Effector memory CD4-positive, alpha-beta T cell (primary cell): Measurements from ENCODE around the gene ZSCAN32.

Source experiments
- DNase-seq, 3 donors: peaks; one replicate each; pipeline ENCODE4 v3.0.0-alpha.2; 2020
- H3K27ac ChIP-seq: 2 replicates; pipeline ENCODE4 v1.7.0; 2013; ENCODE audit warnings: mild to moderate bottlenecking, low read length, moderate library complexity; ENCODE audit not compliant: insufficient read depth, poor library complexity, severe bottlenecking
- H3K27me3 ChIP-seq: replicated peaks from 2 replicates; pipeline ENCODE4 v1.7.0; 2013; ENCODE audit warnings: mild to moderate bottlenecking, low read length; ENCODE audit not compliant: insufficient read depth, control insufficient read depth, poor library complexity, severe bottlenecking
- H3K36me3 ChIP-seq: 2 replicates; pipeline ENCODE4 v1.7.0; 2013; ENCODE audit warnings: mild to moderate bottlenecking, low read length, moderate library complexity; ENCODE audit not compliant: control insufficient read depth, insufficient read depth
- H3K4me1 ChIP-seq: 2 replicates; pipeline ENCODE4 v1.7.0; 2013; ENCODE audit warnings: low read length, mild to moderate bottlenecking; ENCODE audit not compliant: control insufficient read depth, insufficient read depth, poor library complexity, severe bottlenecking
- H3K4me3 ChIP-seq: 2 replicates; pipeline ENCODE4 v1.7.0; 2013; ENCODE audit warnings: low read length, low read depth, mild to moderate bottlenecking; ENCODE audit not compliant: insufficient read depth, poor library complexity, severe bottlenecking
- H3K9me3 ChIP-seq: 2 replicates; pipeline ENCODE4 v1.7.0; 2013; ENCODE audit warnings: mild to moderate bottlenecking, low read length, moderate library complexity; ENCODE audit not compliant: control insufficient read depth

ZSCAN32 gene

DNA sequence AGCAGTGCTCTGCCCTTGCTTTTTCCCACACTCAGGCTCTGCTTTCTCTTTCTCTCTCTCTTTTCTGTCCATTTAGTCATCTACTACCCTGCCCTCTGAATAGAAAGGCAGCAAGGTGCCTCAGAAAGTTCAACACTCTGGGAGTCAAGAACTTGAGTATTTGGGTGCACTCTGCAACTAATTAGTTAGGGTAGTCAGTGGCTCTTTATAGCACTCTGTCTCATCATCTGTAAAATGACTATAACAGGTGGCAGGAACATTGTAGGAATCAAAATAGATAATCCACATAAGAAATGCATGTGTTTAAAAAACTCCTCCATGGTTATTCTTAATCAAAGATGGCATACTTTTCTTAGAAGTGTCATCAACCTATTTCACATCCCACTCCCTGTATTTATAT, 37.9 kb downstream of the ZSCAN32 start:
- no peaks in the 10 kb centered on the region for H3K4me1 ChIP-seq
- DNase-seq = no peak
- H3K27me3 ChIP-seq = no peaks in the 10 kb centered on the region
- H3K4me3 ChIP-seq = no peak overlapping the region
- no peaks in the 10 kb centered on the region for H3K36me3 ChIP-seq
- H3K27ac ChIP-seq = no peak overlapping the region
- H3K9me3 ChIP-seq = no peaks in the 10 kb centered on the region

DNA sequence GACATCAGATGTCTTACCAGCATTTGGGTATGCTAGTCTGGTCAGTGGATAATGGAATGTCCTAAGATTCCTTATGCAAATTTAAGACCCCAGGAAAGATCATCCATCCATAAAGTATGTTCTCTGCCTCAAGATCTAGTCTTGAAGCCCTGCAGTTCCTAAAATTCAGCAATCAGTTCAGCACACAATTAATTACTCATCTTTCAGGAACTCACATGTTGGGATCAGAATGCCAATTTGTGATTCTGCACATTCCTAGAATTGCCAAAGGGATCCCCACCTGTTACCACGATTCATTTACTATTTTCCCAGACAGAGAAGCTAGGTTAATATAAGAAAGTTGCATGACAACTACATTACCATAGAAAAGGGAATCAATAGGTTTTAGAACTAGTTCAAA, 41.9 kb downstream of the ZSCAN32 start:
- no peaks in the 10 kb centered on the region for H3K27me3 ChIP-seq
- no peak overlapping the region for H3K4me3 ChIP-seq
- DNase-seq = no peak
- no peaks in the 10 kb centered on the region for H3K36me3 ChIP-seq
- no peaks in the 10 kb centered on the region for H3K9me3 ChIP-seq
- no peak overlapping the region for H3K27ac ChIP-seq
- H3K4me1 ChIP-seq = no peaks in the 10 kb centered on the region

DNA sequence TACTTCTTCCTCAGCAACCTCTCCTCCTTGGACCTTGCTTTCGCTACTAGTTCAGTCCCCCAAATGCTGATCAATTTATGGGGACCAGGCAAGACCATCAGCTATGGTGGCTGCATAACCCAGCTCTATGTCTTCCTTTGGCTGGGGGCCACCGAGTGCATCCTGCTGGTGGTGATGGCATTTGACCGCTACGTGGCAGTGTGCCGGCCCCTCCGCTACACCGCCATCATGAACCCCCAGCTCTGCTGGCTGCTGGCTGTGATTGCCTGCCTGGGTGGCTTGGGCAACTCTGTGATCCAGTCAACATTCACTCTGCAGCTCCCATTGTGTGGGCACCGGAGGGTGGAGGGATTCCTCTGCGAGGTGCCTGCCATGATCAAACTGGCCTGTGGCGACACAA, 44.7 kb downstream of the ZSCAN32 start:
- Histone ChIP-seq H3K27ac (no peak overlapping the region), H3K9me3 (no peaks in the 10 kb centered on the region), H3K4me1 (no peaks in the 10 kb centered on the region), H3K27me3 (no peaks in the 10 kb centered on the region), H3K36me3 (no peaks in the 10 kb centered on the region), H3K4me3 (no peak overlapping the region)
- no peak for DNase-seq

DNA sequence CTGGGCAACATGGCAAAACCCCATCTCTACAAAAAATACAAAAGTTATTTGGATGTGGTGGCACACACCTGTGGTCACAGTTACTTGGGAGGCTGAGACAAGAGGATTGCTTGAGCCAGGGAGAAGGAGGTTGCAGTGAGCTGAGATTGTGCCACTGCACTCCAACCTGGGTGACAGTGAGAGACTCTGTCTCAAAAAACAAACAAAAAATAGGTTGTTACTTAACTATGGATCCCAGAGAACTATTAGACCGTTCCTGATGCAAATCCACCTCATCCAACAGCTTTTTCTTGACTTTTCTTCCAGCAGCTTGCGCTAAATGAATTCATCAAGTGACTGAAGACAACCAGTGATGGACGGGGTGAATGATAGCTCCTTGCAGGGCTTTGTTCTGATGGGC, 45.2 kb downstream of the ZSCAN32 start, which contains the start of gene OR2C1:
Gene OR2C1 (plus strand): TSS at position 301 of the 400 bp plus-strand sequence. CDS start 52 bp downstream, at position 353.
- Histone ChIP-seq H3K27me3 (no peaks in the 10 kb centered on the region), H3K27ac (no peak within 1 kb of the TSS), H3K9me3 (no peaks in the 10 kb centered on the region), H3K4me1 (no peaks in the 10 kb centered on the region), H3K4me3 (no peak within 1 kb of the TSS), H3K36me3 (no peaks in the 10 kb centered on the region)
- no peak for DNase-seq

DNA sequence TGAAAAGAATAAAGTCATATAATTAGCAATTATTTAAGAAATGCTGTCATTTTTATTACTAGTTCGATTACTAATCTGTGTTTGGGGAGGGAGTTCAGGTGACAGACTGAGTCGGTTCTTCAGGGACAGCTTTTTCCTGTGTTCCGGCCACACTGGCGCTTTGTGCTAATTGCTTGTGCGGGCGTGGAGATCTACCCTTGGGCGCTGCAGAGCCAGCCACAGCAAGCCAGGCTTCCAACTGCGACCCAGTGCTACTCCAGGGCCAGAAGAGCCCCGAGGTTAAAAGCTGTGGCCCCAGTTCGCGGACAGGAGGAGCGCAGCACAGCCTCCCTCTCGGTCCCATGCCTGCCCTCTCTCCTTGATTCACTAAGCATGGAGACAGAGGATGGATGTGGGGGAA, 51.6 kb downstream of the ZSCAN32 start:
- H3K4me3 ChIP-seq = no peak overlapping the region
- H3K27me3 ChIP-seq = no peaks in the 10 kb centered on the region
- DNase-seq = no peak
- H3K36me3 ChIP-seq = no peaks in the 10 kb centered on the region
- no peaks in the 10 kb centered on the region for H3K4me1 ChIP-seq
- H3K9me3 ChIP-seq = no peaks in the 10 kb centered on the region
- H3K27ac ChIP-seq = no peak overlapping the region

DNA sequence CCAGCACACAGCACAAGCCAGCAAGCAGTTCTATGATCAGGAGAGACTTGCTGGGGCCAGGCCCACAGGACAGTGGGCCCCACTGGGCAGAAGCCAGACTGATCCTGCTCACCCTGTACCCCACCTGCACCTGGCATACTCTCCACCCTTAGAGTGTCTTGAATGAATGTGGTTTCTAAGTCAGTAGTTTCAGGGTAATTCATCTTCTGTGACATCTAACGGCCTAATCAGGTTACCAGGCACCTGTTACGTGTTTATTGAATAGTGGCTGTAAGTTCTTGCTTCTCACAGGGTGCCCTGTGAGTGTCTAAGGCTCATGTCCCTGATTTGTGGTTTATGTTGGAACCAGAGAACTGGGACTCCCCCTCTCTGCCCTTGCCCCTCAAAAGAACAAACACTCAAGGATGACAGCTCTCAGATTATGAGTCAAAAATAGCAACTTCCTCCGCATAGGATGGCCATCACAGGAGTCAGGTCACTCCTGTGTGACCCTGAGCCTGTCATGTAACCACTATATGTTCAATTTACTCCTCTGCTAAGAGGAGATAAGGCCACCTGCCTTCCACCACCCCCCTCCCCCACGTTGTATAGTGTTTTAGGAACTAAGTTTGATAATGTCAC, 52.1 kb downstream of the ZSCAN32 start:
- Histone ChIP-seq H3K9me3 (no peaks in the 10 kb centered on the region), H3K27me3 (no peaks in the 10 kb centered on the region), H3K27ac (no peak overlapping the region), H3K4me3 (no peak overlapping the region), H3K36me3 (no peaks in the 10 kb centered on the region), H3K4me1 (no peaks in the 10 kb centered on the region)
- no peak for DNase-seq

DNA sequence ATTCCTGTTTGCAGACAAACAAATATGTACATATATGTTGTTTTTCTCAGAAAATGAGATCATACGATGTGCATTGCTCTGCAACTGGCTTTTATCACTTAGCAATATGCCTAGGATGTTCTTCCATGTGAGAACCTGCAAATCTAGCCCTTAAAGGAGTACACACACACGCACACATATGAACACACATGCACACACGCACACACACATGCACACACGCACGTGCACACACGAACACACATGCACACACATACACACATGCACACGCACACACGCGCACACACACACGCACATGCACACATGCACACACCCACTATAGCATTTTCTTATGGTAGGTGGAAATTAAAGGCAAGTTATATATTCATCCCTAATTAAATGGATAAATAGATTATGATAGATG, 53.2 kb downstream of the ZSCAN32 start:
- Histone ChIP-seq H3K9me3 (no peaks in the 10 kb centered on the region), H3K4me3 (no peak overlapping the region), H3K36me3 (no peaks in the 10 kb centered on the region), H3K27me3 (no peaks in the 10 kb centered on the region), H3K4me1 (no peaks in the 10 kb centered on the region), H3K27ac (no peak overlapping the region)
- DNase-seq = no peak

DNA sequence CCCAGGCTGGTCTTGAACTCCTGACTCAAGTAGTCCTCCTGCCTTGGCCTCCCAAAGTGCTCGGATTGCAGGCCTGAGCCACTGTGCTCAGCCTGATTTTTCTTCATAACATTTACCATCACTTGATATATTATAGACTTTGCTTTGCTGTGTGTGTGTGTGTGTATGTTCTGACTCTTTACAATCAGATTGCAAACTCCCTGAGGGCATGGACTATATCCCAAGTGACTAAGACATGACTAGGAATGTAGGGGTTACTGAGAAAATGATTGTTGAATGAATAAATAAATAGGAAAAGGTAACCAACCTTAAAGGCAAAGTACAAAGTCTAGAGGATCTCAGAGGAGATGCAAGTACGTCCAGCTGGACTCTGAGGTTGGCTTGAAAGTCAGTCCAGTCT, 54.8 kb downstream of the ZSCAN32 start:
- Histone ChIP-seq H3K4me3 (no peak overlapping the region), H3K4me1 (no peaks in the 10 kb centered on the region), H3K27ac (no peak overlapping the region), H3K27me3 (peaks cover 5% of the 10 kb centered on the region), H3K36me3 (no peaks in the 10 kb centered on the region), H3K9me3 (no peaks in the 10 kb centered on the region)
- DNase-seq = no peak
